GM19463 (cell line): ENCODE measurements around the gene ZFYVE26.

Source experiments
- ATAC-seq: cut with Tn5 transposase; IDR thresholded peaks from one replicate; pipeline ENCODE4 v1.9.1; 2021; ENCODE audit warnings: mild to moderate bottlenecking, moderate library complexity; ENCODE audit not compliant: unreplicated experiment

The ZFYVE26 gene

DNA sequence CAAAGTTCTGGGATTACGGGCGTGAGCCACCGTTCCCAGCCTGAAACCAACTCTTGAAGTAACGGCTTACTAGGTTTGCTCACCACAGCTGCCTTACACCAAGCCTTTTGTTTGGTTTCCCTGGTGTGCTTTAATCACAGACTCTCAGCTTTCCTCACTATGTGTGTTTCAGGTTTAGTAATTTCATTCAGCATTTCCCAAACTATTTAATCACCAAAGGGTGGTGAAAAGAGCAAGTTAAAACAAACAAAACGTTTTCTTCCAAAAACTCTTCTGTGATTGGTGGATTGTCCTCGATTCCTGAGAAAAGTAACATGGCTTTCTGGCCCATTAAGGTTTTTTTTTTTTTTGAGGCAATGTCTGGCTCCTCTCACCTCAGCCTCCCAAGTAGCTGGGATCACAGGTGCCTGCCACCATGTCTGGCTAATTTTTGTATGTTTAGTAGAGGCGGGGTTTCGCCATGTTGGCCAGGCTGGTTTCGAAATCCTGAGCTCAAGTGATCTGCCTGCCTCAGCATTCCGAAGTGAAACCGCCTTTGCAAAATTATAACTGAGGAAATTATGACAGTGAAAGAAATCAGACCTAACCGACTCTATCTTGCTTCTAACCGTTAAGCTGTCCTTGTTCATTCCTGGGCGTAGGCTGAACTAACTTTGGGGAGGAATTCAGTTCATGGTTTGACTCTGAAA, 1.5 kb upstream of the ZFYVE26 start:
- no peak for ATAC-seq

DNA sequence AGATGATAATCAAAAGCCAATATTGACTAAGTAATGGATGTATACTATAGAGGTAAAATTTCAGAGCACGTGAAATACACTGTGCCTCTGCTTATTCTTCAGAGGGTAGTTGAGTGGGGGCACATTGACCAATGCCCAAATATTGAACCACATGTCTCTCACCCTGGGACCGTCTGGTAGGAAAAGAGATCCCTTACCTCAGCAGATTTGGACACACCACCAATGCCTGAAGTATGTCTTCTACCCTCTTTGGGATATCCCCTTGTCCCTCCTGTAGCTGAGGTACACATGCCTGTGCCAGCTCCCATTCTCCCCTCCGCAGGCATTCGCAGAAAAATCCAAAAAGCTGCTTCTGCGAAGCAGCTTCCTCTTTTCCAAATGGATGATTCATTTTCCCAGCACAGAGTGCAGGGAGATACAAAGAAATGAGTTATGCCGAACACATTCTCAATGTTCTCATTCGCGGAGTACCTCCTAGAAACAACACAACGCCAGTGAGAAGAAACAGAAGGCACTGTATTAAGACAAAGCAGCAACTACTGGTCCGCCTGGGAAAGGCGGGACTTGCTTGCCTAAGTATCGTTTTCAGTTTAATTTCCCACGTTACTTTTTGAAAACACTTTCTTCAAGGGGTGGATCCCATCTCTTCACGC, 691 bp downstream of the ZFYVE26 start:
- ATAC-seq: no peak

DNA sequence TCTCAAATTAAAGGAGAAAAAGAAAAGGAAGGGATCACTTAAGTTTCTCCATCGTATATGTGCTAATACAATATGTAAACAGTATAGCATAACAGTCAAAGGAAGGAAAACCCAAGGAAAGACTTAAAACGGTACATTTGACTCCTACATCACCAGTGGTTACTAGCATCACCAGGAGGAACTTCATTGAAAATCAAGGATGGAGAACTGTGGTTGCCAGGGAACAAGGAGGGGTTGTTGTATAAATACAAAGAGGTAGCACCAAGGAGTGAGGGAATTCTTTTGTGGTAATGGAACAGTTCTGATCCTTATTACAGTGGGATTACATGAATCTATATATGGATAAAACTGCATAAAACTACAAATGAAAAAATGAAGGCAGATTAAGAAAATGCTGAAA, 1.6 kb downstream of the ZFYVE26 start:
- no peak for ATAC-seq

DNA sequence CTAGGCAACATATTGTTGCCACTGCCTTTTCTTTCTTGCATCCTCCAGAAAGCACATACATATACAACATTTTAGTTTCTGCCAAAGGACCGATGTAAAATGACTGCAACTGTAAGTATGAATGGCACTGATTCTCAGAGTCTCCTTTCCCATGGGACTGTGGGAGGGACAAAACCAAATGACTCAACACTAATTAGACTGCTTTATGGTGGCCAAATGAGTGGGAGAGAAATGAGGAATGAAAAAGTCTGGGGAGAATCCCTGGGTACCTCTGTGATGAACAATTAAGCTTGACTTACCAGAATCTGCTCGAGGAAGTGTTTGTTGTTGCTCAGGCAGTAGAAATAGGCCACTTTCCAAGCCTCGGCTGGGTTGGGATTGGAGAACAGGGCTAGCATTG, 10.1 kb downstream of the ZFYVE26 start:
- no peak for ATAC-seq

DNA sequence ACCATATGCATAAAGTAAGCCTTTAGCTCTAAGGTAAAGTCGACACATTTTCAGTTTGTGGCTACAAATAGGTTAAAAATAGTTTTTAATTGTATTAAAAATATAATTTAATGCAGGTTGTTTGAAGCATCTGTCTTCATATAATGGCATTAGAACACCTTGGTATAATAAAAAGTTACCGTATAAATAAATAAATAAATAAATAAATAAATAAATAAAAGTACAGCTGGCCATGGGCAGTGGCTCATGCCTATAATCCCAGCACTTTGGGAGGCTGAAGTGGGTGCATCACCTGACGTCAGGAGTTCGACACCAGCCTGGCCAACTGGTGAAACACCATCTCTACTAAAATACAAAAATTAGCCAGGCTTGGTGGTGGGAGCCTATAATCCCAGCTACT, 15.6 kb downstream of the ZFYVE26 start:
- no peak for ATAC-seq

DNA sequence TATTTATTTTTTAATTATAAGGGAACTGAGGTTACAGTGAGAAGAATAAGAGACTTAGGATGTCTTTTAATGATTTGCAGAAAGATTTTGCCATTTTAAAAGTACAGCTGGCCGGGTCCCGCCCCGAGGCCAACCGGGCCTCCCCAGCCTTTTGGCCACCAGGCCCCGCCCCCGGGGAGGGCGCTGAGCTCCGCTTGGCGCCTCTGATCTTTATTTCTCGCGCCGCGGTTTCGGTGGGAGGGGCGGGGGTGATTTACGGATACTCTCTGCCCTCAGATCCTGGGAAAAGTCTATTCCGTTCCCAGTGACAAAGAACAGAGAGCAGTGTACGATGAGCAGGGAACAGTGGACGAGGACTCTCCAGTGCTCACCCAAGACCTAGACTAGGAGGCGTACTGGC, 17.7 kb downstream of the ZFYVE26 start:
- no peak for ATAC-seq

DNA sequence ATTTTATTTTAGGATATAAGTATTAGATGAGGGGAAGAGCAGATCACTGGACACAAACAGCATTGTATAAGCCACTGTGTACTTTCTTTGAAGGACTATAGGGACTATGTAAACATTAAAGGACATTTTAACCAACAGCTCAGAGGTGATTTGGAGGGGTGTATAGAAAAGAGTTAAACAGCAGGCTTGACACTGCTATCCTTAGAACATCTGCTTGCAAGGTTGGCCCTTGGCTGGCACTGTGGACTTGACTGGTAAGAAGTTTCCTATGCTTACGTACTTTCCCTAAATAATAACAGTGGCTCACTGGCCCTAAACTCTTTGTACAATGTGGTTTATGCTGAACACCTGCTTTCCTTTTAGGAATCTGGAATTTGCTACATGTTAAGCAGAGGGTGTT, 28.7 kb downstream of the ZFYVE26 start:
- ATAC-seq: no peak

DNA sequence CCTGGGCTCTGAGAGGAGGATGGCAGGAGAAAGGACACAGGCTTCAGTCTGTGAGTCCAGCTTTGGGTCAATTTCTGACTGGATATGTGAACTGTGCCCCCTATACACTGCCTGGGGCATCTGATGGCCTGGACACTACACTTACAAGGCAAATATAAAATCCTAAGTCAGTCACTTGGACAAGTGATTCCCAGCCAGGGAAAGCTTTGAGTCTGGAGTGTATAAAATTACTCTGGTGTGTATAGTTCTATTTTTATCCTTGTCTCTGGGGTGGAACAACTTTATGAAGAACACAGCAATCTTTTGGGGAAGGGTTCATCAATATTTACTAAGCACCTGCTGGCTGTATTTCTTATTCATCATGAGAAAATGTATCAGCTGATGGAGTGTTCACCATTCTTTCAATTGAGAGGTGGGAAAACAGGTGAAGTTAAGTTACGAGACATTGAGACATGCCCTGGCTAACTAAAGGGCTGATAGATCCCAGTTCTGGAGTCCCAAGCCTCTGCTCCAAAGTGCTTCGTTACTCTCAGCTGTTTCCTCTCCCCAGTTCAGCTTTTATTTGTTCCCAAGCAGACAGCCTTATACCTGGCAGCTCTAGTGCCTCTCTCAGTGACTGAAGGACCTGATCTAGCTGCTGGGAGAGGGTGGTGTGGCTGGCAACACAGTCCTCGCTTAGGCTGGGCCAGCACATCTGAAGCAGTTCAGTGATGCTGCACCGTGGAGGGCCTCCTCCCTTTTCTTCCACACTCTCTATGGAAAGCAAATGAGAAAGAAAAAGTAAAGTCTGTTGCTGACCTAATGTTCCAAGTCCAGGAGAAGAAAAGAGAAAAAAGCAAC, 30.9 kb downstream of the ZFYVE26 start:
- no peak for ATAC-seq

DNA sequence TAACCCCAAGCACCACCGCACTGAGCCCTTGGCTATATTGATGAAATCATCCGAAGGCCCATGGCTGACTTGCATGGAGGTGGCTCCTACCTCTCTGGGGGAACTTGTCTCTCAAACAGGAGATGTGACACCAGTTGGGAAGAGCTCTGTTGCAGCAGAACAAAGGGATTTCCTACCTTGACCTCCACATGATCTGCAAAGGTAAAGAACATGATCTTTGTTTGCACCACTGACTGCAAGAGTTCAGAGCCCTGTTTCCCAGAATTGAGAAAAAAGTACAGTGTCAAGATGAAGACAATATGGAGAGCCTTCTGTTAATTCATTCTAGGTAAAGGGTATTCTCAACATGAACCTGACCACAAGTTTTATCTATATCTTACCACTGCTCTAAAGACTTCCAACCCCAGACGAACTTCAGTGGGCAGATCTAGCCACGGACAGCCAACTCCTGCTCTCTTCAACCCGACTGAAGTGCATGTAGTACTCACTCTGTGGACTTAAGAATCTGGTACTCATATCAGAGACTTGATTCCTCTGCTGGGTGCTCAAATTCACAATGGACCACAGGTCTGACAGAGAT, 32.1 kb downstream of the ZFYVE26 start:
- ATAC-seq: no peak

DNA sequence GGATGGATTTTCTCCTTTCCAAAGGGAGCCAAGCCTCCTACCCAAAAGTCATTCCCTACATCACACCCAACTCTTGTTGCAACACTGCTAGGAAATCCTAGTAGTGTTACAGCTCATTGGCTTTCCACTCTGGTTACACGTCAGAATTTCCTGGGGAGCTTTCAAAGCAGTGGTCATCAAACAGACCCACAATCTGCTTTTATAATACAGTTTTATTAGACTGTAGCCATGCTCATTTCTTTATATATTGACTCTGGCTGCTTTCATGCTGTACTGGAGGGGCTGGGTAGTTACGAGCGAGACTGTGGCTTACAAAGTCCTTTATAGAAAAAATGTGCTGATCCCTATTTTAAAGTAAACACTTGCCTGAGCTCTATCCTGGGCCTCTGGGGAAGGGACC, 34.3 kb downstream of the ZFYVE26 start:
- ATAC-seq: no peak

DNA sequence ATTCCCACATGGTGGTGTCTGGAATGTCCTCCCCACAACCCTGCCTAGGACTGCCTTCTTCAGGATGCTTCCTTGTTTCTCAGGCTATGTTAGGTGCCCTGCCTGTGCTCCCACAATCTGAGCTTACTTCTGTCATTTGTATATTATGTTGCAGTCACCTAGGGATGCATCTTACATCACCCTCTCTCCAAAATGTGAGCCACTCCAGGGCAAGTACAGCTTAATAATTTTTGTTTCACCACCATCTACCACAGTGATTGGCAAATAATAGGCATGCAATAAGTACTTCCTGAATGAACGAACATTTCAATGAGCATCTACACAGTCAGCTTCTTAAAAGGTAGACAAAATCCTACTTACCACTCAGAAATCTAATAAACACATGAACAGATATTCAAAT, 37.6 kb downstream of the ZFYVE26 start:
- ATAC-seq: no peak

DNA sequence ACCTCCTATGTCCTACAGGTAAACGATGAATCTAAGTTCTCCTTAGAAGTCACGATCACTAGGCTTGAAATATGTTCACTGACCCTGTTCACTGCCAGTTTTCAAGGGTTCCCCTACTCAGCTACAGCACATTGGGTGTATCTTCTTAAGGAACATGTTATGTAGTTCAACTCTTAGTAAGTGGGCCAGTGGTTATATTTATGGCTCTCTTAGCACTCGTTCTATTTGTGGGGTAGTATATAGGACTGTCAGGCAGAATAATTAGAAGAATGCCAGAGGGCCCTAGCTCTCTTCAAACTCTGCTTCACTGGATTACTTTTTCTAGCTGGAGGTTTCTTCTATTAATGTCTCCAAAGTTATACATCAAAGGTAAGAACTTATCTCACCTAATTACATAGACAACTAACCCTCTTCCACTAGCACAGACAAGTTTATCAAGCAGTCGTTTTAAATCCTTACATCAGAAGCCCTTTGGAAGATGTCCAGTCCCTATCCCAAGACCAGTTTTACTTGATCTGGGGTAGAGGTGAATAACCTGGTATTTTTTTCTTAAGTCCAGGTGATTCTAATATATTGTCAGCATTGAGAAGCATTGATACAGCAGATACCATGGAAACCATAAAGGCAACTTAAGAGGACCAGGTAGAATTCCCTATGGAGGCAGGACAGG, 39.6 kb downstream of the ZFYVE26 start:
- ATAC-seq: no peak

DNA sequence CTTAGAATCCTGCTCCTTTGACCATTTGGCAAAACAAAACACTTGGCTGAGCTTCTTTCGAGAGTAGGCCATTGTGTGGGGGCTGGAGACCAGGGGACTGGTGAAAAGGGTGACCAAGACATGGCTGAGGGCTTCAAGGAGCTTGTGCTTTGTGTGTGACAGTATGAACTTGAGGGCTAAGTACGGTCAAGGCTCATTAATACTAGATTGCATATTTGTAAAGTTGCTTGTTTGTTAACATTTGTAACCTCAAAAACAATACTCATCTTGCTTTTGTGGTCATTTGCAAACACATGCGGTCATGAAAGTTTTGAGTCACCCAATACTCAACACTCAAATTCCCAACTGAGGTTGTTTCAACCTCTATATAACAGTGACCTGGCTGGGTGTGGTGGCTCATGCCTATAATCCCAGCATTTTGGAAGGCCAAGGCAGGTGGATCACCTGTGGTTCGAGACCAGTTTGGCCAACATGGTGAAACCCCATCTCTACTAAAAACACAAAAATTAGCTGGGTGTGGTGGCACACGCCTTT, 42.5 kb downstream of the ZFYVE26 start:
- ATAC-seq: no peak

DNA sequence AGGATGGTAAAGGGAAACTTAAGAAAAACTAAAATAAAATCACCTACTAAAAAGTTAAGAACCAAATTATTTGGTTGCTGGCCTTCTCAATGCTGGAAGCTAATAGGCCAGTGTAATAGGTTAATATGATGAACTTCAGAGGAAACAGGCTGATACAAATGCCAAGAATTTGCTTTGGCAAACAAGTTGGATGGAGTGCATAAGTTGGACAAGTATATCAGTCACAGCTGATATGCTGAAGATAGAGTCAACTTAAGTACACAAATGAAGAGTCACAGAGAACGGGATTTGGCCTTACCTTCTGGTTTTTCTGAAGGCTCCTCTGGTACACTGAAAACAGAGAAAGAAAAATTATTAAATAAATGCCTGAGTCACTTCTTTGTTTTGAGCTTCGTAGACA, 48.2 kb downstream of the ZFYVE26 start:
- ATAC-seq: no peak

DNA sequence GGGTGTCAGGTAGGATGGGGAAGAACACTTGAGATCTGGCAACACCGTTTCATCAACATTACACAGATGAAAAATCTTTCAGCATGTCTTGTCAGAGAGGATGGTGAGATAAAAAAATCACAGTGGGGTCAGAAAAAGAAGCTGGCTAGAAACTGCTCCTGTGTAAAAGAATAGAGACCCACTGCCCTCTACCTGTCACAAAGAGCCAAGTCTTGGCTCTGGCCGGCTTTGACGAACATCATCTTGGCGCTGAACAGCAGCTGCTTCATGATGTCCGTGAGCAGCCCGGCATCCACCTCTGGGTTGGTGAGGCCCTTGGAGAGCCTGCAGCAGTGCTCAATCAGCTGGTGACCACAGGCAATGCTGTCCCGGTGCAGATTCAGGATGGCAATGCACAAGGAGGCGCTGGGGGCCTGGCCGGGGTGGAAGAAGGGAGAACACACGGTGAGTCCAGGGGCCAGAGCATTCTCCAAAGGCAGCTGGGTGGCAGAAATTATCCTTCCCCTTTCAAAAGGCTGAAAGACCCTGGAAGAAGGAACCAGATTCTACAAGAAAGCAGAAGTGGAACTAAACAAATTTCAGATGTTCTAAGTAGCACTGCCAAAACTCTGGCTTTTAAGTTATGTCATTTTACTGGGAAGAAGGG, 50.2 kb downstream of the ZFYVE26 start:
- ATAC-seq: no peak

DNA sequence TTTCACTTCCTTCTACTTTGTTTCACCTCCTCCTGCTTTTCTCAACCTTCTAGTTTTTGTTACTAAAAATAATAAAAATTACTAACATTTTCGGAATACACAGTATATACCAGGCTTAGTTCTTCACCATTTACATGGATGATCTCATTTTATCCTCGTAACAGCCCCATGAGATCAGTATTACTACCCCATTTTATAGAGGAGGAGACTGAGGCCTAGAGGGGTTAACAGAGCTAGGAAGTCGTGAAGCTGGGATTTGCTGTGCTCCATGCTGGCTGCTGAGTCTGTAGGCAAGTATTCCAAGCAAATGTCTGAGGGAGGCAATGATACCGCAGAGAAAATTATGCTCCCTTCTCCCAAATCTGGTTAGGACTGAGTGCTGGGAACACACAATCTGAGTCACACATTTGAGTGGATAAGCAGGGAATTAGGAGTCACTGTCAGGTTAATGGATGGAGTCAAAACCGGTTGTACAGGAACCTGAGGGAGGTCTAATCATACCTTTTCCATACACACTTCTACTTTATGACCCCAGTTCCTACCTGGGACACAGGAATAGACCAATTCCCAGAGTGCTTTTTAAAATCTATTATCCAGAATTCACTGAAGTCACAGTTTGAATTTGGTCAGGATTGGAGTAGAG, 51.1 kb downstream of the ZFYVE26 start:
- ATAC-seq: no peak

DNA sequence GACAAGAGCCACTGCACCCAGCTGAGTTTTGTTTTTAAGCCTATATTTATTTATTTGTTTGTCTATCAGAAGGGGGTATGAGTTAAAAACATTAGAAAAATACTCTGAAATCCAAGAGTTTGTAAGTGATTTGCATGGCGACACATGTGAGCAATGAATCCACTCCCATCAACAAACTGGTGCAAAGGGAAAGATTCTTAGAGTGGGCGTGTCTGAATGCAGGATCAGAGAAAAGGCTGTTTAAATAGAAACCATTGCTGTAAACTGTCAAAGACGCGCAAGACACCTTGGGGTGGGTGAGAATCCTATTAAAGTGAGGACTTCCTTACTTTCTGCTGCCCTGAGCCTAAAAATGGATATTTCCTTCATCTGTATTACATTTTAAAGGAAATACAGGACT, 51.9 kb downstream of the ZFYVE26 start:
- ATAC-seq: no peak

DNA sequence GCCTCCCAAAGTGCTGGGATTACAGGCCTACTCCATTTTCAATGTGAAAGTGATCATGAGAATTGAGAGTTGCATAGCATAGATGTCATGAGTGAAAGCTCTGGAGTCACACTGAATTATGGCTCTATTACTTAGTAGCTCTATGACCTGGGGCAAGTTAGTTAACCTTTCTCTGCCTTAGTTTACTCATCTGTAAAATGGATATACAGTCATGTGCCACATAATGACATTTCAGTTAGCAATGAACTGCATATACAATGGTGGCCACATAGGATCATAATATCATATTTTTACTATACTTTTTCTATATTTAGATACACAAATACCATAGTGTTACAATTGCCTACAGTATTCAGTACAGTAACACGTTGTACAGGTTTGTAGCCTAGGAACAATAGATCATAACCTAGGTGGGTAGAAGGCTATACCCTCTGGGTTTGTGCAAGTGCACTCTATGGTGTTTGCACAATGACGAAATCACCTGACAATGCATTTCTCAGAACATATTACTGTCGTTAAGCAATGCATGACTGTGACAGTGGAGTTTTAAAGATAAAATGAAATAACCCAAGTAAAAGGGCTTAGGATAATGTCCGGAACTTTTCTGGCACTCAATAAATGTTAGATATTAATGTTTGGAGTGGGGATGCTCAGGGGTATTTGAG, 53.1 kb downstream of the ZFYVE26 start:
- no peak for ATAC-seq

DNA sequence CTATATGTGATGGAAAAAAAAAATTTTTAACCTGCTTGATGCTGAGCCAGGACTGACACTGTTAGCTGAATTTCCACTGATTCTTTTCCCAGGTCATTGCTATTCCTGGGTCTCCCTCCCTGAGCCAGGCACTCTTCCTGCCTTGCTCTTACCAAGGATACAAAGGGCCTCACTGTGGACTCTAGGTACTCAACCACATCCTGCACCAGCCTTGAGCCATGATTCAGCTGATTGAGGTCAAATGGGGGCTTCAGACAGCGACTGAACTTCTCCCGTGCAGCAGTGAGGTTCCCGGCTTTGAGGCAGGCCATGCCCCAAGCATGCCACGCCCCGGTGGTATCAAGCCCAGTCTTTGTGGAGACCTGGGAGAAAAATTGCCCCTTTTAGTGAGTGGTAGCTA, 54.3 kb downstream of the ZFYVE26 start:
- ATAC-seq: no peak
